Activated CD4-positive, CD25-positive, alpha-beta regulatory T cell treated with anti-CD3 and anti-CD28 coated beads, Interleukin-2, amount 50 U/mL, for 72 hours (primary cell): ENCODE measurements around the gene FAM13C.
"Not testable (repeated sequence)": the region's sequence is repeated elsewhere in the genome, so short reads cannot be mapped to it uniquely, and the experiment has no call there.

Source experiments
- DNase-seq: peaks from one replicate; pipeline ENCODE4 v3.0.0; 2021

Gene FAM13C

DNA sequence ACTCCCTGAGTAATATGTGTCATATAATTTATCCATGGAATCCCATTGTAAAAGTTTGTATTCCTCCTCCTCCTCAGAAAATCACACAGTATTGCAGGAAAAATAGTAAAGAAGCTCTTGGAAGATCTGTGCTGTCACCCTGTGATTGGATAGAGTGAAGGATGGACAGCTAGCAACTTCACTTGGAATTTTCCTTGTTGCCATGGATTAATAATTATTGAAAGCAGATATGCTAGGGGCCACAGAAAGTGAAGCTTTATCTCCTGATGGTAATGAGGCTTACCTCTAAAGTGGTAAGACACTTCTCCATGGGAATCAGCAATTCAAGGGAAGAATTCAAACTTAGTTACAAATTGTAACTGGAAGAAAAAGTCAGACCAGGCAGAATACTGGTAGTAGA, 137.1 kb downstream of the FAM13C start:
- no peak for DNase-seq

DNA sequence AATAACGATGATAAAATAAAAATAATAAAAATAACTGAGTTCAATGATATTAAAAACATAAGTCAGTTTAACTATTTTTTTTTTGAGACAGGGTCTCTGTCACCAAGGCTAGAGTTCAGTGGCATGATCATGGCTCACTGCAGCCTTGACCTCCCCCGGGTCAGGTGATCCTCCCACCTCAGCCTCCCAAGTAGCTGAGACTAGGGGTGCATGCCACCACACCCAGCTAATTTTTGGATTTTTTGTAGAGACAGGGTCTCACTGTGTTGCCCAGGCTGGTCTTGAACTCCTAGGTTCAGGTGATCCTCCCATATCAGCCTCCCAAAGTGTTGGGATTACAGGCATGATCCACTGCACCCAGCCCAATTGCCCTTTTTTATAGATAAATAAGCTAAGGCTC, 138.8 kb downstream of the FAM13C start:
- DNase-seq: not testable (repeated sequence)

DNA sequence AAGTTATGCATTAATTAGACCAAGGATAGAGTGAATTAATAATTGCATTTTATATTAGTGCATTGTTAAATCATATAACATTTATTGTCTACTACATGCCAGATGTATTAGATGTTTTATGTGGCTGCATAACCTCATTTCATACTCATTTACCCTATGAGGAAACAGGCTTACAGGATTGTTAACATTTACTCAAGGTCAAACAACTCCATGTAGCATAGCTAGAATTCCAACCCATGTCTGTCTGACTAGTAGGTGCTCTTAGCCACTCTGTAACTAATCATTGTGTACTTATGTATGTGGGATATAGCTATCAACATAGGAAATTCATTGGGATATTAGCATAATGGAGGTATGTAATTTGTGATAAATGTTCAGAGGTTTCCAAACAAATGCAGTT, 139.6 kb downstream of the FAM13C start:
- DNase-seq: no peak

DNA sequence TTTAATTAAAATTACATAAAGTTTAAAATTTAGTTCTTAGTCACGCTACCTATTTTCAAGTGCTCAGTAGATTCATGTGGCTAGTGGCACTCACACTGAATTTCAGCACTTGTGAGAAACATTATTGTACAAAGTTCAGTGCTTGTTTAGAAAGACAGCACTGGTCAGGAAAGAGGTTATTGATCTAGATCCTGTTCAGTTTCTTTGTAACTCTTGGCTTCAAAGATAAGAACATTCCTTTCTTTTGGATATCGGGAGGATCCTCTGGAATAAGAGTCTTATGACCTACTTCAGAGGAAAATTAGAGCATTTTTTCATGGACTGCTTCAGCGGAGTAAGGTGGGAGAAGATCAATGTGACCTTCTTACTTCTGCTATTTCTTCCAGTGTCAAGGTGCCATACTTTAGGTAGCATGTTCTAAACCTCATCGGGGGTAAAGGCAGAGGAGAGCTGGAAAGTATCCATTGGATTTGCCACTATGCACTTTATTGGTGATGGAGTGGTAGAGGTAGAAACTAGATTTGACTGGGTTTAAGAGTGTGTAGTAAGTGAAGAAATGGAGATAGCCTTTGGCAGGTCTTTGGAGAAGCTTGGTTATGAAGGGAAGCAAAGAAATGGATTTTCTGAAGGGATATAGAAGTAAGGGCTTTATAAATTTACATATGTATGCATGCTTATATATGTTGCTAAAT, 146.0 kb downstream of the FAM13C start:
- DNase-seq: no peak

DNA sequence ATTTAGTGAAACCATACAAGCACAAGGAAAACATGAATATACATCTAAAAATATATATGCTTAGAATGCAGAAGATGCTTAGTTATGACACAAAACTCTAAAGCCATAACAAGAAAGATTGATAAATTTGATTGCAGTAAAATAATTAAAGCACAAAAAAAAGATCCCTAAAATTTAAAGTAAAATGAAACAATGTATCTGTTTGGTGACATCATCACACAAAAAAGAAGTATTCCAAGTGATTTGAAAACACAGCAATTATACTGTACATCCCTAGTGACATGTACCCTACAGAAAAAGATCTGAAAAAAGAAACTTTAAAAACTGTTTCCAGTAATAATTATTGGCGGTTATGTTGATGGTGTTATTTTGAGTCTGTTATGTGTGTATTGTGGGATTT, 148.2 kb downstream of the FAM13C start:
- DNase-seq: no peak

DNA sequence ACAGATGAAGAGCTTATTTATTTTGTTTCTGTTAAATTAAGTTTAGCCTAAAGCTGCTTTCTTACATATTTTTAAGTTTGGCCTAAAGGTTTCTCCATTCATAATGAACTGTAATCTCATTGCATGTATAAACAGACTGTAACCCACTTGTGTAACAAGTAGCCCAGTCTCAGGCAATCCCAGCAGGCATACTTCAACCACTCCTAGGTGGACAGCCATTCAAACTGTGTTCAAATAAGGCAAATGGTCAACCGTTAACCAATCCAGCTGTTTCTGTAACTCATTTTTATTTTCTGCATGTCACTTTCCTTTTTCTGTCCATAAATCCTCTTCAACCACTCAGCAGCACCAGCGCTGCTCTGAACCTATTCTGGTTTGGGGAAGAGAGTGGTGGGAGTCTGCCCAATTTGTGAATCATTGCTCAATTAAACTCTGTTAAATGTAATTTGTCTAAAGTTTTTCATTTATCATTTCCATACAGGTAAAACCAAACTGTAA, 150.0 kb downstream of the FAM13C start:
- DNase-seq: no peak

DNA sequence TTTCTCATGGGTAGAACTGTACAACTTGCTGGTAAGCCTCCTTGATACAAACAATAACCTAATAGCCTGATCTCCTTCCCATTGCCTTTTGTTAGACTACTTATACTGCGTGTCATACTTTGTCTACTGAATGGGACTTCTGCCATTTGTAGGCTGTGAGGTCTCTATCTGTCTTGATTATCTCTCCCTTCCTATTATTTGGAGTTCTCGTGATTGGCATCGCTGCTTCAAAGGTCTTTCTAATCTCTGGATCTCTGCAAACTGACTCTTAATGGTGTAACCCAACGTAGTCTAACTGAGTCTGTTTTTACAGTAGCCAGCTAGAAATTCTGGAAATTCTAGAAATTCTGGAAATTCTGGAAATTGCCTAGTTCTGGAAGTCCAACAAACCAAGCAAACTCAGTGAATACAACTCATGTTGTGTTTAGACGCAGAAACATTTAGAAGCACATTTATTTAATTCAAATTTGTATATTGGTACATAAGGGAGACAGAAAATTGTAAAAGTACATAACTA, 156.1 kb downstream of the FAM13C start:
- no peak for DNase-seq
